Measurements from ENCODE around the gene PCNX4.

The PCNX4 gene

DNA sequence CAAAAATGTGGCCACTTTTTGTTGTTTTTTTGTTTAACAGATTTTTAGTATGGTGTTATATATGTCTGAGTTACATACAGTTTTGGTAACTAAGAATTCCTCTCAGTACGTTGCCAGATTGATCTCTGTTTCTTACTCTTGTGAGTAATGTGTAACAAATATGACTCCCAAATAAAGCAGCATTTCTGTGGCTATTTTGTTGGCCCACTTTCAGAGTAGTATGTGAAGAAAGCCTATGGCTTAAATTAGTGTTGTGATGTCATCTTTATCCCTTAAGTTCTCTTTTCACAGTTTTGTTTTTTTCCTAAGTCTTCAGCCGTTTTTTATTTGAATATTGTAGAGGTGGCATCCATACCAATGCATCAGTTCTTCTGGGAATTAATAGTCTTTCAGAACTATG is 10.7 kb downstream of the PCNX4 start:
- DNase-seq (ENCODE audit: low spot score) = peak; percentile 30

DNA sequence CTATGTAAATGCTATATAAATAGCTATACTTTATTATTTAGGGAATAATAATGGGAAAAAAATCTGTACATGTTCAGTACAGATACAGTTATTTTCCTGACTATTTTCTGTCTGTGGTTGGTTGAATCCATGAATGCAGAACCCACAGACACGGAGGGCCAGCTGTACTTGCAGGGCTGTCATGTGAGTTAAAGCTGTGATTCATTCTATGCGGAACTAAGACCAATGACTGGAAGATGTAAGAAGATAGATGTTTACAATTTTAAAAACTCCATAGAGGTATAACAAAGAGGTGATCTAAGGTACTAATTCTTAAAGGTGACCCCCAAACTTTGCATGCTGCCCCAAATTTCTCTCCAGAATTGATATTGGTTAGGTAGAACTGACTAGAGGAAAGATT is 14.6 kb downstream of the PCNX4 start:
- peak; percentile 40 for DNase-seq (ENCODE audit: low spot score)

DNA sequence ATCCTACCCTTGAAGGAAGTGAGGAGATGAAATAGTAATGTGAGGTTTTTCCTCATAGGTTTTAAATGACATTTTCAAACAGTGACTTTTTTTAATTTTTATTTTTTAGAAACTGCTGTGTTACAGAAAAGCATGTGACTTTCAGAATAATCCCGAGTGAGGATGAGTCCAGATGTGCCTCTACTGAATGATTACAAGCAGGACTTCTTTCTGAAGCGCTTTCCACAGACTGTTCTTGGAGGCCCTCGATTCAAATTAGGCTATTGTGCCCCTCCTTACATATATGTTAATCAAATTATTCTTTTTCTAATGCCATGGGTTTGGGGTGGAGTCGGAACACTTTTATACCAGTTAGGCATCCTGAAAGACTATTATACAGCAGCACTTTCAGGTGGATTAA is 15.8 kb downstream of the PCNX4 start:
- no peak for DNase-seq (ENCODE audit: low spot score)

DNA sequence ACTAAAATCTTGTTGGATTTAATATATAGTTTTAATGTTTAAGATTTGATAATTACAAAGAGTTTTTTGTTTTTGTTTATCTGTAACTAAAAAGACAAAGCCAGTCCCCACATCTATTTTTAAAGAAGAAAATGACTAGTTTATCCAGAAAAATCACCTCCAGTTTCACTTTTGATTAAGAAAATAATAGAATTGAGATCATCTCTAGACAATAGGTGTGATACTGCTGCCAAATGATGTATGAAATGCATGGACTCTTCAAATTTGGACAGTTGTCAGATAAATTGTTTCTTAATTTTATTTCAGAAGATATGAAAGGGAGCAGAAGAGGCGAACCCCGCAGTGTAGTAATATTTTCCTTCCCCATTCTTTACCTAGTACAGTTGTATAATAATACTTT is 20.0 kb downstream of the PCNX4 start:
- no peak for DNase-seq (ENCODE audit: low spot score)

DNA sequence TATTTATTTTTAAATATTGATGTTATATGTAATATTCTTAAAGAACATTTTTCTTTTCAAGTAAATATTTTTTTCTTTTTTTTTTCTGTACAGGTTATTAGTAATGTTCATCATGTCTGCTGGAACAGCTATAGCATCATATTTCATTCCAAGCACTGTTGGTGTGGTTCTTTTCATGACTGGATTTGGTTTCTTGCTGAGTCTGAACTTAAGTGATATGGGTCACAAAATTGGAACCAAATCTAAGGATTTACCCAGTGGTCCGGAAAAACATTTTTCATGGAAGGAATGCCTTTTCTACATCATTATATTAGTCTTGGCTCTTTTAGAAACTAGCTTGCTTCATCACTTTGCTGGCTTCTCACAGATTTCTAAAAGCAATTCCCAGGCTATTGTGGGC is 23.2 kb downstream of the PCNX4 start:
- no peak for DNase-seq (ENCODE audit: low spot score)

DNA sequence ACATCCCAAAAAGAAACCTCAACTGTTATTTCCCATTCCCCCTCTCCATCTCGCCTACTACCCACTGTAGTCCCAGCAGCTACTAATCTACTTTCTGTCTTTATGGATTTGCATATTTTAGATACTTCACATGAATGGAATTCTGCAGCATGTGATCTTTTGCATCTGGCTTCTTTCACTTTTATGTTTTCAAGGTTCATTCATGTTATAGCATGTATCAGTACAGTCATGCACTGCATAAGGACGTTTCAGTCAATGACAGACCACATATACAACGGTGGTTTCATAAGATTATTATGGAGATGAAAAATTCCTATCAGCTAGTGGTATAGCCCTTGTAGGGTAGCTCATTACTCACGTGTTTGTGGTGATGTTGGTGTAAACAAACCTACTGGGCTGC is 24.5 kb downstream of the PCNX4 start:
- peak; percentile 9 for DNase-seq (ENCODE audit: low spot score)

DNA sequence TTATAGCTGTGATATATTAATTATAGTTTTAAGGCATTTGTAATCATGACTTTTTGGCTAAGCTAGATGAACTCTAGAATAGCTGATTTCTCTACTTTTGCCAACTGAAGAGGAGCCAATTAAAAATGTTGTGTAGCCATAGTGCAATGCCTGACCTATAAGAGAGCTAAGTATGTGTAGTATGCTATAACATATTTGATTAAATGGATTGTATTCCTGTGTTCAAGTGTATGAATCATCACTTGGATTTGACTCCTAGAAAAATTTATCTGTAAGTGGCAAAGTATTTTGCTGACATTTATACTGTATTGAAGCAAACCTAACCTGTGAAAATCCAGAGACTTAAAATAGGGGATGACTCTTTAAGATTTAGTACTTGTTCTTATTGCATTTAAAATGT is 34.2 kb downstream of the PCNX4 start:
- no peak for DNase-seq (ENCODE audit: low spot score)

DNA sequence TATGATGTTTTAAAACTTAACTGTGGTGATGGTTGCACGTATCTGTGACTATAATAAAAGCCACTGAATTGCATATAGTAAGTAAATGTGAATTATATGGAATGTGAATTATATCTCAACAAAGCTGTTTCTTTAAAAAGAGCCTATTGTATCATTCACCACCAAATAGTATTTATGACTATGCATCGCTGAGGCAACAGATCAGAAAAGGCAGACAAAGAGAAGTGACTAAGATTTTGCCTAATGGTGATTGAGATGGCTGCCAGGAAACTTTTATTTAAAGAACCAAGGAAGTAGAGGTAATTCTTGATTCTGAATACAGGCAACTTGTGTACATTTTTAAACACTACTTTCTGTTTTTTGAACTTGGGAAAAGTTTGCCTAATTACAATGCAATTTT is 41.8 kb downstream of the PCNX4 start:
- no peak for DNase-seq (ENCODE audit: low spot score)

DNA sequence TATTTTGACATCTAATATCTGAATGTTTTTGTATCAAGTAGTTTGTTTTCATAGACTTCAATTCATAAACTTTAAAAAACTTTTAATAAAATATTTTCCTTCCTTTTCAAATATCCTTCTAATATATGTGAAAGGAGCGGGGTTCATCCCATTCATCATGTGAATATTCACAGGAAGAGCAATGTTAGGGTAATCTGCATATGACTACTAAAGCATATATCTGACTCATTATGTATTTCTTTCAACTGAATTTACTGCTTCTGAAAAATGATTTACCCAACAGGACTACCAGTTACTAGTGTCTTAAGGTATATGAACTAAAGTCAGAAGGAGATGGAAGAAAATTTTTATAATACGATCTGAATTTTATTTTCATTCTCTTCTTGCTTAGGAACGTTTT is 43.0 kb downstream of the PCNX4 start:
- no peak for DNase-seq (ENCODE audit: low spot score)

DNA sequence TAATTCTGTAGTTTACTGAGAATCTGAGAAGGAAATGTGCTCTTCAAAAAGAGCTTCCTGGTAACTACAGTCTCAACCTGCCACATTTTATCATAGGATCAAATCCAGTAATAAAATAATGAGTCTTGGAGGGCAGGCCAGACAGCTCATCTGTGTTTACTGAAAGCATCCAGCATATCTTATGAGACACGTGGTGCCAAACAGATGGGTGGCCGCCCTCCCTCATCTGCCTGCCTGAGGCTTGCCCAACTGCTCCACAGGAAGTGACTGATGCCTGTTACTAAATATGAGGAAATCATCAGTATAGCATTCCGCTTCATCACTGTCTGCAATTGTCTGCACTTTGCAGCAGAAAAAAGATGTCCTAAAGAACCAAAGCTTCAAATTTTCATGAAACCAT is 60.0 kb downstream of the PCNX4 start:
- DNase-seq (ENCODE audit: low spot score) = peak; percentile 59

DNA sequence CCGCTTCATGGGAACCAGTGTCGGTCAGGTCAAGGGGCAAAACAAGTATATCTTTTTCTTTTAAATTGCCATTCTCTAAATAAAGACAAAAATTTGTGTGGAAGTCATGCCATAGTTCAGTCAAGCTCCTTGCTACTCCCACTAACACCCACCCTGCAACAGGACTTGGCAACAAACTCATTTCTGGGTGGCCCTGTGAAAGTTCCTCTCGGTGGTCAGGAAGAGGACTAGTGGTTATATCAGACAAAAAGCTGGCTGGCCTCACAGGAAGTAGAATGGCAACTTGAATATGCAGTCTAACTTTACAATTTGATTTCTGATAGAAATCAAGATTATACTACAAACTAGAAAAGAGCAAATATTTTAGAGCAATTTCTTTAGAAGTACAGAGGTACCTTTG is 62.3 kb downstream of the PCNX4 start:
- no peak for DNase-seq (ENCODE audit: low spot score)

DNA sequence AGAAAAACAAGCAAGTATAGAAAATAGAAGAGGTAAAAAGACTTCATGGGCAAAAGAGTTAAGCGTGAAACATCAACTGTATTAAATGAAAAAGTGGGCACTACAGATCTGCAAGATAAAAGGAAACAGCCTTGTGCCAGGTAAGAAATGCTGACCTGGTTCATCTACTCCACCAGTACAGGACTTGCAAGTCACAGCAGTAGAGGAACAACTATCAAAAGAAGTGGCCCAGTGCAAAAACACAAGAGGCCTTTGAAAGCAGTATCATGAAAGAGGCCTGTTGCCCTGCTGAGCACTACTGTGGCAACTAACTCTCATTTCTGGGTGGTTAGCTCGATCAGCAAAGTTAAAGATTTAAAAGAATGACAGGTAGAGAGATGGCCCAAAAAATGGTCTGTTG is 62.9 kb downstream of the PCNX4 start:
- DNase-seq (ENCODE audit: low spot score) = no peak

DNA sequence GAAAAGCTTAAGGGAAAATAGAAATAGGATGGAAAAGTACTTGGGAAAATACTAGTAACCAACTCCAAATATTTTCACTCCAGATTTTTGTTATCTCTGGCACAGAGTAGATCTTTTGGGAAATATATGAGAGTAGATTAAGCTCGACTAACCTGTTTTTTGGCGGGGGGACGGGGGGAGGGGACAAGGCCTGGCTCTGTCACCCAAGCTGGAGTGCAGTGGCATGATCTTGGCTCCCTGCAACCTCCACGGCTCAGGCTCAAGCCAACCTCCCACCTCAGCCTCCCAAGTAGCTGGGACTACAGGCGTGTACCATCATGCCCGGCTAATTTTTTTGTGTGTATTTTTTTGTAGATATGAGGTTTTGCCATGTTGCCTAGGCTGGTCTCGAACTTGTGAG is 68.7 kb downstream of the PCNX4 start:
- DNase-seq (ENCODE audit: low spot score) = no peak

DNA sequence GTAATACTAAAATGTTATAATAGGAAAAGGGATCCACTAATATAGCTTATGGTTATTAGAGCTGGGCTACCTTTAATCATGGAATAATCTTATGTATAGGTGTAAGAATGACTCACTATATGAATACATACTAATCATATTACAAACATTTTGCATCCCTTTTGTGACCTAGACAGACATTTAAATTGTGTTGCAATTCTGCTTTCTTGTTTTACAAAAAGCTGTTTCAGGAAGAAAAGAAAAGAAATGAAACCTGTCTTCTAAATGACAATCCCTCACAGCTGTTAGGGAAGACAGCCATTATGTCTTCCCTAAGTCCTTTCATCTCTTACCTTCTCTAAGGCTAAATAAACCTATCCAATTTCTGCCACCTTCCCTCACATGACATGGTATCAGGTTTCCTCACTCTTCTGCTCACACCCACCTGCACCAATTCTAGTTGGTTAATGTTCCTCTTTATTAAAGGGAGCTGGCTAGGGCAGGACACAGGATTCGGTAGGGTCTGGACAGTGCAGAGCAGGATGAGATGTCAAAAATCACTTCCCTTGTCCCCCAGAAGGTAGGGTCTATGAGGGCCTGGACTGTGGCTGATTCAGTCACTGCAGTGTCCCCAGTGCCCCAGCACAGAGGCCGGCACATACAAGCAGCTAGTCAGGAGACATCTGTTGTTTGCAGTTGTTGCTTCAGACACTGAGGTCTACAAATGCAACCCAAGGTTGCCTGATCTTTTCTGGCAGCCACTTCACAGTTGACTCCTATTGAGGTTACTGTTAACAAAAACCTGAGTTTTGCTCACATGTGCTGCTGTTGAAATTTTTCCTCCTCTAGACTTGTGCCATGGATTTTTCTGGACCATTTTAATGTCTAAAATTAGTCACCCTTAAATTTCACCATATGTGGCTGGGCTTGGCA is 69.7 kb downstream of the PCNX4 start:
- no peak for DNase-seq (ENCODE audit: low spot score)

DNA sequence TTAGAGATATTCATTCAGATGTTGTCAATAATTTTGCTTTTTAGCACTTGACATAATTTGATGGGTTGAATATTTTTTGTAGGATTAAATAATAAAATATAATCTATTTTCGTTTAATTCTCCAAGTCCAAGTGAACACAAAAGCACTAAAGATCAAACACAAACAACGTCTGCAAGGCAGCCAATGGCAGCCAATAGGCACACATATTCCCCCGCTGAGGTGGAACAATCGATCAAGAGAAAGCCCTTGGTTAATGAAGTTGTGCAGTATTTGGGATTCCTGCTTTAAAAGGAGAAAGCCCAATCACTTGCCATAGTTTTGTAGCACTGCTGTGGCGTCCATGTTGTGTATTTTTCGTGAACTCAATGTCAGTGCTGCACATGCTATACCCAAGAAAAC is 72.0 kb downstream of the PCNX4 start:
- no peak for DNase-seq (ENCODE audit: low spot score)

DNA sequence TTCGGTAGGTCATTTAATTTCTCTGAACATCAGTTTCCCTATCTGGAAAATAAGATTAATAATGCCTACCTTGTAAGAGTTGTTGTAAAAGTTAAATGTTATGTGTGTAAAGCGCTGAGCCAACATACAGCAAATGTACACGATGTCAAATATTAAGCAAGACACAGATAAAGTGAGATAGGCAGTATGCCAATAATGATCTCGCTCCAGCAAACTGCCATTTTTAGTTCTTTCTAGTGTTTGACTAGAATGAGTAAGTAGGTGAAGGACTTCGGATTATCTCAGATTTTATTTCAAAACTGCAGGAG is 72.6 kb downstream of the PCNX4 start:
- DNase-seq (ENCODE audit: low spot score) = no peak

DNA sequence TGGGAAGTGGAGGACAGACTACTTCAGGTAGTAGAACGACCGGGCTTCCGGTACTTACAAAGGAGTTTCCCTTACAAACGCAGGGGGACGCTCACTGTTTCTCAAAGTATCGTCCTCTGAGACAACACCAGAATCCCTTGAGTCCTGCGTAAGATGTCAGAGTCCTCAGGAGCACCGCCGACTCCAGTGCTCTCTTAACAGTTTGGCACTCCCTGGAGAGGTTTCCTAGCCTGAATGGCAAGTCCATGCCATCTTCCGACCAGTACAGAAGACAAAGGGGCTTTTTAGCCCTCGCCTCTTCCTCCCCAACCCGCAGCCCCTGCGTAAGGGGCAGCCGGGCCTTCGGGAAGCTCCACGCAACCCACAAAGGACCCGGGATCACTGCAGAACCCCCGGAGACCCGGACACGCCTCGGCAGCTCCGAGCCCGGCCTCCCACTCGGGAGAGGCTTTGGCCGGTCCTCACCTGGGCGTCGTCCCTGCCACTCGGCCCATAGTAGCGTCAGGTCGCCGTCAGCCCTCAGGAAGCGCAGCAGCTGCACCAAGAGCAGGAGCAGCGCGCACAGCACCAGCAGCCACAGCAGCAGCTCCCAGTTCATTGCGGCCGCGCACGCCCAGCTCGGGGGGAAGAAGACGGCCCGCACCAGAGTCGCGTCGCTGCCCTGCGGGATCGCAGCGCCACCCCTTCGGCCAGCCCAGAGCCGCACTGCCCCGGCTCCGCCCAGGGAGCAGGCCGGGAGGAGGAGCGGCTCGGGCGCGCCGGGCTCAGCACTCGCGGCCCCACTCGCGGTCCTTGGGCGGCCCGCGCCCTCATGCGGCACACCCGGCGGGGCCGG is 73.2 kb downstream of the PCNX4 start, which contains the start of gene DHRS7:
Gene DHRS7, minus strand, starts transcription at position 687 of the 835 bp plus-strand sequence. Its CDS starts 89 bp downstream, at position 598.
- DNase-seq (ENCODE audit: low spot score) = peak; percentile 75

DNA sequence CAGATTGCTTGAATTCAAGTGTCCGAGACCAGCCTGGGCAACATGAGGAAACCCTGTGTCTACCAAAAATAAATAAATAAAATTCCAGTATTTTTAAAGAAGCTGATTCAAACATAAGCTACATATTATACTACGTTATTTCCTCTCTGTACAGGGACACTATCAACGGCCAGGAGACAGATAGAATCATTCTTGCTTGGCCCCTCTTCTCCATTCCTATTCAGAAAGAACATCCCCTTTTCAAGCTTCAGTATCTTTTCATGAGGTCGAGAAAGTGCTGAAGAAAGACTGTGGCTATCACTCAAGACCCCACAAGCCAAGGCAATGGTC is 73.8 kb downstream of the PCNX4 start:
- DNase-seq (ENCODE audit: low spot score) = no peak

DNA sequence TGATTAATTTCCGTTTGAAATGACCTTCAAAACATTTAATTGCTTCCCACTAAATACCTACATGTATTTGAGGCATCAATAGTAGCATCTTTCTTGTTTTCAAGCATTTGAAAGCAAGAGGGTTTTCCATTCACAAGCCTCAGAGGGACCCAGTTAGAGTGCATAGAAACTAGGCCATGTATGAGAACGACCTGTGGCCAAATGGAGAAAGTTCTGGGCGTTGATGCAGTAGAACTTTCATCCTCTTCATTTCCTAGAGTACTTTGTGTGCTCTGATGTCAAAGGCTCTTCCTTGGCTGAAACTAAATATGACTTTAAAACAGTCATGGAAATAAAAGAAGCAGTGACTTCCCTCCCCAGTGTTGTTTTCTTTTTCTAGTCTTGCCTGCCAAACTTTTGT is 74.4 kb downstream of the PCNX4 start:
- DNase-seq (ENCODE audit: low spot score) = no peak

DNA sequence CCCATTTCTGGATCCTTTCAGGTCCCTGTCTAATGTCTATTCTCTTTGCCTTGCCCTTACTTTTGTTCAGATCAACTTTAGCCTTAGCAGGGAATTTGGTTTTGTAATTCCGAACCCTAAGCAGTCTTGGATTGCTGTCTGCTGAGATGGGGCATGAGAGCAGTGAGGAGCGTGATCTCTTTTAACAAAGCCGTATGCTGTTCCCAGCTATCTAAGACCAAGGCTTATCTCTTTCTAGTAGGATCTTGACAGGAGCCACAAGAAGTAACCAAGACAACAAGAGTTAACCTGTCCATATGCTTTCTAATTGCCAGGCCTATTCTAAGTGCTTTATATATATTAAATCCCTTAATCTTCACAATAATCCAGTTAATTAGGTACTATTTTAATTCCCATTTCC is 78.0 kb downstream of the PCNX4 start:
- DNase-seq (ENCODE audit: low spot score) = no peak

DNA sequence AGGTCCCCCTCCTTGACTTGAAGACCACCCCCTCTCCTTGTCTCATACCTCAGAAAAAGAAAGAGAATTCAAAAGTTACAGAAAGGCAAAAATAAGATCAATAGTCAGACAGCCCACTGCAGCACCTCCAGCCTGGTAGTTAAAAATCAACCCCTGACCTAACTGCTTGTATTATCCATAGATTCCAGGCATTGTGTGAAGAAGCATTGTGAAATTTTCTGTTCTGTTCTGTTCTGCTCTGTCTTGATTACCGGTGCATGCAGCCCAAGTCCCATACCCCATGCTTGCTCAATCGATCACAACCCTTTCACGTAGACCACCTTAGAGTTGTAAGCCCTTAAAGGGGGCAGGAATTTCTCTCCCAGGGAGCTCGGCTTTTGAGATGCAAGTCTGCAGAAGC is 79.2 kb downstream of the PCNX4 start:
- no peak for DNase-seq (ENCODE audit: low spot score)

DNA sequence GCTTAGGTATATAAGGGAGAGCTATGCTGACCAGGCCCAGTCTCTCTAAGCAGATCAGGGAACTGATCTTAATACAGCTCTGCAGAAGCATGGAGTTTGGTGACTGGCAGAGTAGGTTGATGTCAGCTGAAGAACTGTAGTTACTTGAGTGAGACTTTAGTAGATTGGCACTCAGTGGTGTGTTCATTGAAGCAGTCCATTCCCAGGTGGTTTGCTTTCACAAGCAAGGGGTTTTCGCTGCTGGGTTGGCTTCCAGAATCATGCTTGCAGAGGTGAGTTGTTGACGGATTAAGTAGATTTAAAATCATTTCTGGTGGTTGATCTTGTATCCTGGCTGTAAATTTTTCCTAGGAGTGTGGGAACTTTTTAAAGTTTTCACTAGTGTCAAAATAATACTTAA is 80.0 kb downstream of the PCNX4 start:
- DNase-seq (ENCODE audit: low spot score) = no peak
